Measurements from ENCODE around the gene PTPRN.
"Not testable (repeated sequence)": the region's sequence is repeated elsewhere in the genome, so short reads cannot be mapped to it uniquely, and the experiment has no call there.

The PTPRN gene

GRCh38 chr2:219277703-219278654, 31.2 kb downstream of the PTPRN start:
- peak overlapping the region; percentile 31; the same call in 1 of the 2 replicates for H3K4me3 ChIP-seq (ENCODE audit: low read length)
- peak; percentile 28 for DNase-seq (ENCODE audit: low read depth, low spot score)

GRCh38 chr2:219274361-219274921, 34.8 kb downstream of the PTPRN start:
- no peak overlapping the region for H3K4me3 ChIP-seq (ENCODE audit: low read length)
- no peak for DNase-seq (ENCODE audit: low read depth, low spot score)

- no peak for DNase-seq (ENCODE audit: low read depth, low spot score)
- no peak overlapping the region for H3K4me3 ChIP-seq (ENCODE audit: low read length)
Observed at GRCh38 chr2:219273937-219274336, 35.3 kb downstream of the PTPRN start.

- no peak for DNase-seq (ENCODE audit: low read depth, low spot score)
- H3K4me3 ChIP-seq (ENCODE audit: low read length) = no peak overlapping the region
Observed at GRCh38 chr2:219272995-219273394, 36.2 kb downstream of the PTPRN start.

GRCh38 chr2:219272356-219272755, 36.8 kb downstream of the PTPRN start:
- DNase-seq (ENCODE audit: low read depth, low spot score) = no peak
- H3K4me3 ChIP-seq (ENCODE audit: low read length) = no peak overlapping the region

GRCh38 chr2:219271021-219271420, 38.2 kb downstream of the PTPRN start:
- DNase-seq (ENCODE audit: low read depth, low spot score) = no peak
- no peak overlapping the region for H3K4me3 ChIP-seq (ENCODE audit: low read length)

- DNase-seq (ENCODE audit: low read depth, low spot score) = no peak
- no peak overlapping the region for H3K4me3 ChIP-seq (ENCODE audit: low read length)
Observed at GRCh38 chr2:219270055-219270372, 39.2 kb downstream of the PTPRN start.

- no peak for DNase-seq (ENCODE audit: low read depth, low spot score)
- H3K4me3 ChIP-seq (ENCODE audit: low read length) = no peak overlapping the region
Observed at GRCh38 chr2:219269362-219270054, 39.7 kb downstream of the PTPRN start.

GRCh38 chr2:219268294-219268693, 40.9 kb downstream of the PTPRN start:
- no peak overlapping the region for H3K4me3 ChIP-seq (ENCODE audit: low read length)
- no peak for DNase-seq (ENCODE audit: low read depth, low spot score)

GRCh38 chr2:219266886-219267285, 42.3 kb downstream of the PTPRN start:
- no peak overlapping the region for H3K4me3 ChIP-seq (ENCODE audit: low read length)

GRCh38 chr2:219266232-219266631, 43.0 kb downstream of the PTPRN start:
- no peak overlapping the region for H3K4me3 ChIP-seq (ENCODE audit: low read length)

More at GRCh38 chr2:219266886-219267285, 42.3 kb downstream of the PTPRN start:
- DNase-seq (ENCODE audit: low read depth, low spot score) = no peak

GRCh38 chr2:219261024-219261855, 48.0 kb downstream of the PTPRN start:
- DNase-seq (ENCODE audit: low read depth, low spot score) = no peak
- H3K4me3 ChIP-seq (ENCODE audit: low read length) = no peak overlapping the region

More at GRCh38 chr2:219266232-219266631, 43.0 kb downstream of the PTPRN start:
- no peak for DNase-seq (ENCODE audit: low read depth, low spot score)

- DNase-seq (ENCODE audit: low read depth, low spot score); H3K4me3 ChIP-seq (ENCODE audit: low read length): not testable (repeated sequence)
Observed at GRCh38 chr2:219258942-219259341, 50.3 kb downstream of the PTPRN start.

GRCh38 chr2:219254590-219255201, 54.5 kb downstream of the PTPRN start:
- no peak for DNase-seq (ENCODE audit: low read depth, low spot score)
- H3K4me3 ChIP-seq (ENCODE audit: low read length) = peak overlapping the region; percentile 53; the same call in 1 of the 2 replicates

GRCh38 chr2:219253753-219254589, 55.2 kb downstream of the PTPRN start, which contains the start of gene TUBA4A:
TUBA4A (minus strand) TSS chr2:219253918; CDS start chr2:219253858, 60 bp downstream.
- DNase-seq (ENCODE audit: low read depth, low spot score) = peak; percentile 54
- H3K4me3 ChIP-seq (ENCODE audit: low read length) = peak within 1 kb of the TSS; percentile 53

- DNase-seq (ENCODE audit: low read depth, low spot score) = no peak
- peak within 1 kb of the TSS; percentile 53 for H3K4me3 ChIP-seq (ENCODE audit: low read length)
Observed at GRCh38 chr2:219252900-219253752, 56.1 kb downstream of the PTPRN start, which contains the start of gene TUBA4B. TUBA4B (plus strand) TSS chr2:219253243; CDS start chr2:219253408, 165 bp downstream.

- H3K4me3 ChIP-seq (ENCODE audit: low read length) = peak overlapping the region; percentile 53
- no peak for DNase-seq (ENCODE audit: low read depth, low spot score)
Observed at GRCh38 chr2:219252570-219252899, 56.7 kb downstream of the PTPRN start.

Data from Jurkat, Clone E6-1 (cell line).